HG03439 (cell line): ENCODE results near the gene GLCE.
"Not testable (repeated sequence)": the region's sequence is repeated elsewhere in the genome, so short reads cannot be mapped to it uniquely, and the experiment has no call there.

Experiments used
- ATAC-seq: cut with Tn5 transposase; IDR thresholded peaks from one replicate; pipeline ENCODE4 v1.9.1; 2021; ENCODE audit warnings: mild to moderate bottlenecking, moderate library complexity; ENCODE audit not compliant: unreplicated experiment

The GLCE gene

GRCh38 chr15:69244798-69245197, 84.4 kb downstream of the GLCE start:
- ATAC-seq, result no peak

- no peak for ATAC-seq
Measured at GRCh38 chr15:69253156-69253555, 92.7 kb downstream of the GLCE start.

GRCh38 chr15:69265347-69265955, 105.0 kb downstream of the GLCE start:
- no peak for ATAC-seq

GRCh38 chr15:69271217-69271616, 110.8 kb downstream of the GLCE start:
- ATAC-seq, result no peak

GRCh38 chr15:69272139-69272538, 111.7 kb downstream of the GLCE start:
- ATAC-seq, result no peak

- no peak for ATAC-seq
Measured at GRCh38 chr15:69272891-69273290, 112.5 kb downstream of the GLCE start.

- no peak for ATAC-seq
Measured at GRCh38 chr15:69275074-69275670, 114.7 kb downstream of the GLCE start.

GRCh38 chr15:69275933-69276560, 115.6 kb downstream of the GLCE start:
- ATAC-seq, result no peak

GRCh38 chr15:69277316-69277715, 116.9 kb downstream of the GLCE start:
- ATAC-seq, result no peak

GRCh38 chr15:69279636-69280035, 119.2 kb downstream of the GLCE start:
- no peak for ATAC-seq

- no peak for ATAC-seq
Measured at GRCh38 chr15:69280783-69281182, 120.3 kb downstream of the GLCE start.

- no peak for ATAC-seq
Measured at GRCh38 chr15:69282104-69282743, 121.8 kb downstream of the GLCE start.

- ATAC-seq, result no peak
Measured at GRCh38 chr15:69285834-69286233, 125.4 kb downstream of the GLCE start.

GRCh38 chr15:69288011-69288410, 127.6 kb downstream of the GLCE start:
- ATAC-seq, result no peak

- ATAC-seq, result no peak
Measured at GRCh38 chr15:69288531-69289341, 128.3 kb downstream of the GLCE start.

- ATAC-seq, result no peak
Measured at GRCh38 chr15:69289342-69290146, 129.1 kb downstream of the GLCE start.

- ATAC-seq, result no peak
Measured at GRCh38 chr15:69290346-69291164, 130.1 kb downstream of the GLCE start.

GRCh38 chr15:69291651-69292050, 131.2 kb downstream of the GLCE start:
- not testable (repeated sequence) for ATAC-seq

- ATAC-seq, result no peak
Measured at GRCh38 chr15:69292826-69293420, 132.5 kb downstream of the GLCE start.
